H1 (cell line): ENCODE measurements around the gene SP5.

Source experiments
- JUND ChIP-seq: IDR thresholded peaks from 2 replicates; pipeline ENCODE4 v1.6.1; 2011; ENCODE audit warnings: mild to moderate bottlenecking, improper control_type of control experiment, low read length
- POLR2A ChIP-seq, 2 experiments: IDR thresholded peaks; 1 replicate in 1 of 2; 2 replicates in 1 of 2; pipeline ENCODE4 v1.6.1; 2011; ENCODE audit warnings: low read depth in 2 of 2, low read length in 2 of 2, mild to moderate bottlenecking in 2 of 2; ENCODE audit errors: control extremely low read depth in 1 of 2
- POLR2AphosphoS5 ChIP-seq: IDR thresholded peaks from 2 replicates; pipeline ENCODE4 v1.6.1; 2011; ENCODE audit warnings: low read depth, low read length
- SAP30 ChIP-seq: fragments of 300-600 bp; sonication (generic); IDR thresholded peaks from 2 replicates; pipeline ENCODE4 v1.7.1; 2012; ENCODE audit warnings: low read length, moderate library complexity, mild to moderate bottlenecking, inconsistent platforms; ENCODE audit not compliant: insufficient read depth, insufficient replicate concordance
- SP1 ChIP-seq: IDR thresholded peaks from 2 replicates; pipeline ENCODE4 v1.6.1; 2011; ENCODE audit warnings: low read depth, low read length
- SRF ChIP-seq: IDR thresholded peaks from 2 replicates; pipeline ENCODE4 v1.6.1; 2011; ENCODE audit warnings: mild to moderate bottlenecking, low read depth, low read length, moderate library complexity
- SUZ12 ChIP-seq: fragments of 200-600 bp; sonication (generic); IDR thresholded peaks from 2 replicates; pipeline ENCODE4 v1.6.1; 2012; ENCODE audit warnings: mild to moderate bottlenecking, inconsistent platforms, low read length, moderate library complexity, mixed read lengths
- TF ChIP-seq, protein P1 (sequence below): IDR thresholded peaks from 2 replicates; pipeline ENCODE4 v1.6.1; 2011; ENCODE audit warnings: low read depth, mild to moderate bottlenecking, low read length; ENCODE audit not compliant: insufficient read depth
- TF ChIP-seq, protein P2 (sequence below), 3 experiments: IDR thresholded peaks; 1 replicate in 2 of 3; 2 replicates in 1 of 3; pipeline versions ENCODE4 v1.5.1 to v1.6.1; 2011; ENCODE audit warnings: low read length in 3 of 3, mild to moderate bottlenecking in 3 of 3, inconsistent platforms in 2 of 3, low read depth in 1 of 3, moderate library complexity in 1 of 3; ENCODE audit not compliant: insufficient read depth in 1 of 3; ENCODE audit errors: control extremely low read depth in 1 of 3

DNA sequence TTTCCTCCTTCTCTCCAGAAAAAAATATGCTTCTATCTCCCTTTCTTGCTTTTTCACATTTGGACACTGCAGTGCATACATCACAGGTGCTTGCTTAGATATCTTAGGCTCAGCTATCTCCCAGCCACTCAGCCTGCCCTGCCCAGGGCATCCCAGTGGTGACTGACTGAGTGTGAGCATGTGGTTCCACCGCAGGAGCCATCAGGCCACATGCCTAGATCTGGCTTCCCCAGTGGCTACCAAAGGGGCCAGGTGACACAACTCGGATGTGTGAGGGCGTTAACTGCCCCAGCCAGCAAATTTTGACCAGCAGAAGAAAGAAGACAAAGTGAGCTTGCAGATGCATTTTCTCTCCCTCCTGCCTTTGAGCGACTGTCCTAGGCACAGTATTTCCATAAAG lies 25.5 kb downstream of the SP5 start:
- TF ChIP-seq, protein P1, sequence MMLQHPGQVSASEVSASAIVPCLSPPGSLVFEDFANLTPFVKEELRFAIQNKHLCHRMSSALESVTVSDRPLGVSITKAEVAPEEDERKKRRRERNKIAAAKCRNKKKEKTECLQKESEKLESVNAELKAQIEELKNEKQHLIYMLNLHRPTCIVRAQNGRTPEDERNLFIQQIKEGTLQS = no peak
- TF ChIP-seq, protein P2, sequence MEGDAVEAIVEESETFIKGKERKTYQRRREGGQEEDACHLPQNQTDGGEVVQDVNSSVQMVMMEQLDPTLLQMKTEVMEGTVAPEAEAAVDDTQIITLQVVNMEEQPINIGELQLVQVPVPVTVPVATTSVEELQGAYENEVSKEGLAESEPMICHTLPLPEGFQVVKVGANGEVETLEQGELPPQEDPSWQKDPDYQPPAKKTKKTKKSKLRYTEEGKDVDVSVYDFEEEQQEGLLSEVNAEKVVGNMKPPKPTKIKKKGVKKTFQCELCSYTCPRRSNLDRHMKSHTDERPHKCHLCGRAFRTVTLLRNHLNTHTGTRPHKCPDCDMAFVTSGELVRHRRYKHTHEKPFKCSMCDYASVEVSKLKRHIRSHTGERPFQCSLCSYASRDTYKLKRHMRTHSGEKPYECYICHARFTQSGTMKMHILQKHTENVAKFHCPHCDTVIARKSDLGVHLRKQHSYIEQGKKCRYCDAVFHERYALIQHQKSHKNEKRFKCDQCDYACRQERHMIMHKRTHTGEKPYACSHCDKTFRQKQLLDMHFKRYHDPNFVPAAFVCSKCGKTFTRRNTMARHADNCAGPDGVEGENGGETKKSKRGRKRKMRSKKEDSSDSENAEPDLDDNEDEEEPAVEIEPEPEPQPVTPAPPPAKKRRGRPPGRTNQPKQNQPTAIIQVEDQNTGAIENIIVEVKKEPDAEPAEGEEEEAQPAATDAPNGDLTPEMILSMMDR (IDR thresholded peaks at IDR 0.05; ENCODE audit: control extremely low read depth in 1 of 3, insufficient read depth in 1 of 3, low read depth in 1 of 3, low read length in 3 of 3) = no peak
- TF ChIP-seq SRF (no peak), SUZ12 (no peak), POLR2AphosphoS5 (no peak), POLR2A (IDR thresholded peaks at IDR 0.05; ENCODE audit: control extremely low read depth in 1 of 2, low read depth in 2 of 2, low read length in 2 of 2) (no peak), JUND (no peak), SP1 (no peak), SAP30 (no peak)
